Stromal cell of bone marrow (primary cell): ENCODE data around the gene GRPEL2.
"Not testable (repeated sequence)": the region's sequence is repeated elsewhere in the genome, so short reads cannot be mapped to it uniquely, and the experiment has no call there.

ENCODE experiments used
- DNase-seq: peaks from one replicate; pipeline ENCODE4 v3.0.0-alpha.2; 2012; ENCODE audit warnings: low read depth

GRPEL2 gene

GRCh38 chr5:149398747-149399266 lies 53.5 kb downstream of the GRPEL2 start:
- not testable (repeated sequence) for DNase-seq

GRCh38 chr5:149399775-149400174 lies 54.5 kb downstream of the GRPEL2 start:
- DNase-seq = no peak

- DNase-seq = no peak
Measured at GRCh38 chr5:149400304-149400703, 55.0 kb downstream of the GRPEL2 start.

- no peak for DNase-seq
Measured at GRCh38 chr5:149401051-149401450, 55.8 kb downstream of the GRPEL2 start.

- DNase-seq = no peak
Measured at GRCh38 chr5:149402291-149402690, 57.0 kb downstream of the GRPEL2 start.
